Smooth muscle cell (in vitro differentiated cells): ENCODE results near the gene AMFR. TPM values are rescaled to one million over a fixed set of nuclear protein-coding genes. Genes with fewer than 3 reads are reported as not detected.

Source experiments
- DNase-seq: peaks from one replicate; lab custom pipeline; 2025; ENCODE audit not compliant: unreplicated experiment; lab: John Stamatoyannopoulos, UW
- H2AFZ ChIP-seq: fragments of 200-600 bp; sonication (generic); 2 replicates; pipeline ENCODE4 v1.6.0; 2016; ENCODE audit warnings: antibody characterized with exemption, low read depth, mild to moderate bottlenecking
- H3F3A ChIP-seq: fragments of 200-600 bp; sonication (generic); 2 replicates; pipeline ENCODE4 v1.6.0; 2017; ENCODE audit warnings: antibody characterized with exemption, low read depth
- H3K27ac ChIP-seq: fragments of 200-600 bp; sonication (generic); 2 replicates; pipeline ENCODE4 v1.5.1; 2016; ENCODE audit warnings: low read depth, mild to moderate bottlenecking
- H3K27me3 ChIP-seq: fragments of 200-600 bp; sonication (generic); 2 replicates; pipeline ENCODE4 v1.6.1; 2016; ENCODE audit warnings: low read depth, mild to moderate bottlenecking
- H3K36me3 ChIP-seq: fragments of 200-600 bp; sonication (generic); 2 replicates; pipeline ENCODE4 v1.5.1; 2016; ENCODE audit warnings: low read depth
- H3K4me1 ChIP-seq: fragments of 200-600 bp; sonication (generic); 2 replicates; pipeline ENCODE4 v1.5.1; 2016; ENCODE audit warnings: low read depth
- H3K4me2 ChIP-seq: fragments of 200-600 bp; sonication (generic); 2 replicates; pipeline ENCODE4 v1.6.0; 2016; ENCODE audit warnings: mild to moderate bottlenecking
- H3K4me3 ChIP-seq: fragments of 200-600 bp; sonication (generic); 2 replicates; pipeline ENCODE4 v1.5.1; 2016; ENCODE audit warnings: mild to moderate bottlenecking
- H3K79me2 ChIP-seq: fragments of 200-600 bp; sonication (generic); 2 replicates; pipeline ENCODE4 v1.6.0; 2016; ENCODE audit warnings: low read depth, mild to moderate bottlenecking
- H3K9ac ChIP-seq: fragments of 200-600 bp; sonication (generic); 2 replicates; pipeline ENCODE4 v1.6.0; 2016; ENCODE audit warnings: low read depth
- H3K9me3 ChIP-seq: fragments of 200-600 bp; sonication (generic); replicated peaks from 2 replicates; pipeline ENCODE4 v1.5.1; 2016; ENCODE audit warnings: low read depth
- H4K20me1 ChIP-seq: fragments of 200-600 bp; sonication (generic); 2 replicates; pipeline ENCODE4 v1.6.0; 2016; ENCODE audit warnings: low read depth
- WGBS: methylation state at CpG from one replicate; pipeline ENCODE4 v1.1.7; 2016; ENCODE audit warnings: low lambda C conversion rate; 5-methylcytosine and 5-hydroxymethylcytosine counted together
- polyA plus RNA-seq: library from polyadenylated mRNA; unstranded; fragments of >200 nt; fragmentation: Nextera tagmentation; extraction: Ambion mirVana; gene quantifications from 2 replicates; pipeline ENCODE4 v1.2.1, GENCODE V29; 2016
- total RNA-seq: library from RNA; depleted of rRNA; stranded (reverse); fragments of >200 nt; gene quantifications from 2 replicates; pipeline ENCODE4 v1.2.3, GENCODE V29; 2014
- TF ChIP-seq, protein P1 (sequence below): fragments of 200-600 bp; sonication (generic); IDR thresholded peaks from 2 replicates; pipeline ENCODE4 v1.5.1; 2017; ENCODE audit warnings: borderline replicate concordance, mild to moderate bottlenecking, antibody characterized with exemption; ENCODE audit not compliant: insufficient read depth, poor library complexity, severe bottlenecking

The AMFR gene
- total and polyA plus RNA-seq, 2 experiments from 2014 or later = 45.2 to 76.6 TPM

- Histone ChIP-seq H2AFZ (no peak overlapping the region), H3F3A (no peaks in the 10 kb centered on the region), H3K4me1 (peaks cover 7% of the 10 kb centered on the region), H3K27me3 (no peaks in the 10 kb centered on the region), H3K4me3 (no peak overlapping the region), H3K9ac (no peak overlapping the region), H3K9me3 (no peaks in the 10 kb centered on the region), H4K20me1 (peaks cover 68% of the 10 kb centered on the region), H3K36me3 (no peaks in the 10 kb centered on the region), H3K4me2 (no peak overlapping the region), H3K27ac (no peak overlapping the region), H3K79me2 (peaks cover 57% of the 10 kb centered on the region)
- TF ChIP-seq, protein P1, sequence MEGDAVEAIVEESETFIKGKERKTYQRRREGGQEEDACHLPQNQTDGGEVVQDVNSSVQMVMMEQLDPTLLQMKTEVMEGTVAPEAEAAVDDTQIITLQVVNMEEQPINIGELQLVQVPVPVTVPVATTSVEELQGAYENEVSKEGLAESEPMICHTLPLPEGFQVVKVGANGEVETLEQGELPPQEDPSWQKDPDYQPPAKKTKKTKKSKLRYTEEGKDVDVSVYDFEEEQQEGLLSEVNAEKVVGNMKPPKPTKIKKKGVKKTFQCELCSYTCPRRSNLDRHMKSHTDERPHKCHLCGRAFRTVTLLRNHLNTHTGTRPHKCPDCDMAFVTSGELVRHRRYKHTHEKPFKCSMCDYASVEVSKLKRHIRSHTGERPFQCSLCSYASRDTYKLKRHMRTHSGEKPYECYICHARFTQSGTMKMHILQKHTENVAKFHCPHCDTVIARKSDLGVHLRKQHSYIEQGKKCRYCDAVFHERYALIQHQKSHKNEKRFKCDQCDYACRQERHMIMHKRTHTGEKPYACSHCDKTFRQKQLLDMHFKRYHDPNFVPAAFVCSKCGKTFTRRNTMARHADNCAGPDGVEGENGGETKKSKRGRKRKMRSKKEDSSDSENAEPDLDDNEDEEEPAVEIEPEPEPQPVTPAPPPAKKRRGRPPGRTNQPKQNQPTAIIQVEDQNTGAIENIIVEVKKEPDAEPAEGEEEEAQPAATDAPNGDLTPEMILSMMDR = no peak
- no peak for DNase-seq
- WGBS = 96% methylated on average over 4 of the region's 4 CpGs
Measured at GRCh38 chr16:56415875-56416274, 9.5 kb downstream of the AMFR start.

DNA sequence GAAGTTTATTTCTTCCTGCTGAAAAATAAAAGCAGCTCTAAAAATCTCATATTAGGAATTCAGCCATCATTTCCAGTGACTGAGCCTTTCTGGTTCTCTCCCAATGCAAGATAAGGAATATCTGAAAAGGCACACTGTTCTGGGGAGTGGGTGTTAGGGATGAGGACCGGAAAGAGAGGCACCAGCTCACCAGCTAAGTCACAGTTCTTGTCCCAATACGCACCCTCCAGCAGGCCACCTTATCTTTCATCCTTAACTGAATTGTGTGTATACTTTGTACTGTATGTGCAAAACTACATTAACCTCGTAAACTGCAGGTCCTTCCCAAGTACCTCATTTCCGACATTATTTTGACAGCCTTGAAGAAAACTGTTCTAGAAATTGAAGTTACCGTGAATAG lies 11.0 kb downstream of the AMFR start:
- Histone ChIP-seq H3F3A (no peaks in the 10 kb centered on the region), H4K20me1 (peaks cover 54% of the 10 kb centered on the region), H3K9me3 (no peaks in the 10 kb centered on the region), H2AFZ (no peak overlapping the region), H3K27ac (no peak overlapping the region), H3K4me2 (no peak overlapping the region), H3K27me3 (no peaks in the 10 kb centered on the region), H3K79me2 (peaks cover 42% of the 10 kb centered on the region), H3K9ac (no peak overlapping the region), H3K4me3 (no peak overlapping the region), H3K36me3 (no peaks in the 10 kb centered on the region), H3K4me1 (peaks cover 4% of the 10 kb centered on the region)
- 82% methylated on average over 5 of the region's 5 CpGs for WGBS
- DNase-seq = no peak
- TF ChIP-seq, protein P1 = no peak

DNA sequence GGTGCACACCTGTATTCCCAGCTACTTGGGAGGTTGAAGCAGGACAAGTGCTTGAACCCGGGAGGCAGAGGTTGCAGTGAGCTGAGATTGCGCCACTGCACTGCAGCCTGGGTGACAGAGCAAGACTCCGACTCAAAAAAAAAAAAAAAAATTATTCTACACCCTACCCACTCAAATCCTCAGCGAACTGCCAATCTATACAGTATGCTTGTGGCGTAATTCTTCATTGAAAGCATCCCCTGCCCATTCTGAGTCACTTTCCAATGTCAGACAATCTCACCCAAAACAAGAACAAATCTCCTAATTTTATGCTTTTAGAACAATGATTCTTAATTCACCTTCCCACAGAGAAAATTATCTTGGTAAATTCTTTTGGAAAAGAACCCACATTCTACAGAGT lies 12.0 kb downstream of the AMFR start:
- H3K4me1 ChIP-seq = peaks cover 4% of the 10 kb centered on the region
- no peak overlapping the region for H2AFZ ChIP-seq
- no peaks in the 10 kb centered on the region for H3F3A ChIP-seq
- peaks cover 46% of the 10 kb centered on the region for H4K20me1 ChIP-seq
- no peaks in the 10 kb centered on the region for H3K27me3 ChIP-seq
- H3K9ac ChIP-seq = no peak overlapping the region
- DNase-seq = no peak
- TF ChIP-seq, protein P1 = no peak
- no peak overlapping the region for H3K4me2 ChIP-seq
- WGBS = 77% methylated on average over 5 of the region's 5 CpGs
- H3K4me3 ChIP-seq = no peak overlapping the region
- H3K27ac ChIP-seq = no peak overlapping the region
- no peaks in the 10 kb centered on the region for H3K36me3 ChIP-seq
- H3K79me2 ChIP-seq = peaks cover 35% of the 10 kb centered on the region
- H3K9me3 ChIP-seq = no peaks in the 10 kb centered on the region

- TF ChIP-seq, protein P1 = no peak
- H3K9me3 ChIP-seq = no peaks in the 10 kb centered on the region
- no peaks in the 10 kb centered on the region for H3K36me3 ChIP-seq
- no peak overlapping the region for H3K4me3 ChIP-seq
- H4K20me1 ChIP-seq = peaks cover 28% of the 10 kb centered on the region
- no peaks in the 10 kb centered on the region for H3K27me3 ChIP-seq
- H3K9ac ChIP-seq = no peak overlapping the region
- whole genome bisulfite sequencing = 94% methylated on average over 2 of the region's 2 CpGs
- H2AFZ ChIP-seq = no peak overlapping the region
- no peak for DNase-seq
- peaks cover 4% of the 10 kb centered on the region for H3K4me1 ChIP-seq
- H3K4me2 ChIP-seq = no peak overlapping the region
- no peaks in the 10 kb centered on the region for H3F3A ChIP-seq
- H3K27ac ChIP-seq = peak overlapping the region; percentile 8
- peaks cover 18% of the 10 kb centered on the region for H3K79me2 ChIP-seq
Measured at GRCh38 chr16:56411624-56412023, 13.7 kb downstream of the AMFR start.
